ENCODE data around the gene COX14.
A peak's percentile ranks its signal among the peaks of the same experiment; 100 is the strongest.

The COX14 gene

GRCh38 chr12:50112456-50113218 lies 601 bp downstream of the COX14 start:
- DNase-seq (ENCODE audit: low read depth): no peak
- TF ChIP-seq CTCF (IDR thresholded peaks at IDR 0.05; ENCODE audit: control insufficient read depth, insufficient read depth, low read depth, low read length, missing control alignments): no peak
- peak overlapping the region; percentile 72 for H3K4me3 ChIP-seq (ENCODE audit: control insufficient read depth, low read depth, low read length)

- no peak overlapping the region for H3K4me3 ChIP-seq (ENCODE audit: control insufficient read depth, low read depth, low read length)
- TF ChIP-seq CTCF (IDR thresholded peaks at IDR 0.05; ENCODE audit: control insufficient read depth, insufficient read depth, low read depth, low read length, missing control alignments): no peak
- DNase-seq (ENCODE audit: low read depth): no peak
Observed at GRCh38 chr12:50117057-50117622, 5.1 kb downstream of the COX14 start.

GRCh38 chr12:50119387-50119786 lies 7.4 kb downstream of the COX14 start:
- DNase-seq (ENCODE audit: low read depth): no peak
- no peak for TF ChIP-seq CTCF (IDR thresholded peaks at IDR 0.05; ENCODE audit: control insufficient read depth, insufficient read depth, low read depth, low read length, missing control alignments)
- H3K4me3 ChIP-seq (ENCODE audit: control insufficient read depth, low read depth, low read length): no peak overlapping the region

GRCh38 chr12:50120521-50120920 lies 8.5 kb downstream of the COX14 start:
- H3K4me3 ChIP-seq (ENCODE audit: control insufficient read depth, low read depth, low read length): no peak overlapping the region
- no peak for TF ChIP-seq CTCF (IDR thresholded peaks at IDR 0.05; ENCODE audit: control insufficient read depth, insufficient read depth, low read depth, low read length, missing control alignments)
- no peak for DNase-seq (ENCODE audit: low read depth)

- H3K4me3 ChIP-seq (ENCODE audit: control insufficient read depth, low read depth, low read length): no peak overlapping the region
- no peak for TF ChIP-seq CTCF (IDR thresholded peaks at IDR 0.05; ENCODE audit: control insufficient read depth, insufficient read depth, low read depth, low read length, missing control alignments)
- DNase-seq (ENCODE audit: low read depth): no peak
Observed at GRCh38 chr12:50120953-50121352, 8.9 kb downstream of the COX14 start.

GRCh38 chr12:50121641-50122040 lies 9.6 kb downstream of the COX14 start:
- no peak for DNase-seq (ENCODE audit: low read depth)
- H3K4me3 ChIP-seq (ENCODE audit: control insufficient read depth, low read depth, low read length): no peak overlapping the region
- TF ChIP-seq CTCF (IDR thresholded peaks at IDR 0.05; ENCODE audit: control insufficient read depth, insufficient read depth, low read depth, low read length, missing control alignments): no peak
